Posterior cingulate gyrus (tissue), 11 donors: ENCODE results near the gene TDRD5.

Experiments
- DNase-seq, 10 donors: peaks; one replicate each; pipeline versions ENCODE4 v3.0.0 to v3.0.0-alpha.2; 2020 to 2021; ENCODE audit warnings: mixed read lengths in 3 of 10
- intact Hi-C: fragments of 100-400 bp; cut with DNase I; formaldehyde crosslinking; loops from one replicate; pipeline ENCODE4 v1.15.1; 2023

Gene TDRD5

DNA sequence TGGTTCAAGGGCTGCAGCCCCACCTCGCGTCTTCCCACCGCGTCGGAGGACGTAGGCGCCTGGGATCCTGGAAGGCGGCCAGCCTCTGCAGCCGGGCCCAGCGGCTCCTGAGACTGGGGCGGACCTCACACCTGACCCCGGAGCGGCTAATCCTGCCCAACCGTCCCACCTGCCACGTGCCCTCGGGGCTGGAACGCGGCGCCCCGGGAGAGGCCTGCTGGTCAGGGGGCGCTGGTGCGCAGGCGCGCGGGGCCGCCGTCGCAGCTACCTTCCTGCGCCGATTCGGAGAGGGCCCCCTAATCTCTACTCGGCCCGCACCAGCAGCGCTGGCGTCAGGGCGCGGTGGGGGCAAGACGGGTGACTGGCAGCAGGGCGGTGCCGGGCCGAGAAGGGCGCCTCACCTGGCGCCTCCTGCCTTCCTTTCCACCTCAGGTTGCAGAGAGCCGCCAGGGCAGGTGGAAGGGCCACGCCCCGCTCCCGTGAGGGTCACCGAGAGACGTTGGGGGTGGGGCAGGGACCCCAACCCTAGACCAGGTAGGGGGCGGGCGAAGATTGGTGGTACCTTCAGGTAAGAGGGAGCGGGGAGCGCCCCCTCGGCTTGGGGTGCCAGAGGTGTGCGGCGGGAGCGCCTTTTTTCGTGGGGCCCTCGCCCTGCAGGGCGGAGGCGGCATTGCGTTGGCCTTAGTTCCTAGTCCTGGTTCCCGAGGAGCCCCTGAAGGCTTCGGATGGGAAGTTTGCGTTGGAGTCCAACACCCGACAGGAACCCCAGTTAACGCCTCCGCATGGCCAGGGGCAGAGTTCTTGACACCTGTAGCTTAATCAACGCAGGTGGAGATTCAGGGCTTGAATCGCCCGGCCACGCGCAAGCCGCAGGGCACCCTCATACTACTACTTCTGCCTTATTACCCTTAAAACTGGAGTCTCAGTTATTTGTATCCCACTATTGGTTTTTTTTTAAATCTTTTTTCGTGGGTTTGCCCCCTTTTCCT lies at the start of gene TDRD5:
Gene TDRD5, plus strand, starts transcription at position 241 of the 989 bp plus-strand sequence. CDS start 784 bp downstream, outside the sequence.
- intact Hi-C loops: no loop called here
- DNase-seq: peak in 2 of 10 donors; percentile 77 to 84

DNA sequence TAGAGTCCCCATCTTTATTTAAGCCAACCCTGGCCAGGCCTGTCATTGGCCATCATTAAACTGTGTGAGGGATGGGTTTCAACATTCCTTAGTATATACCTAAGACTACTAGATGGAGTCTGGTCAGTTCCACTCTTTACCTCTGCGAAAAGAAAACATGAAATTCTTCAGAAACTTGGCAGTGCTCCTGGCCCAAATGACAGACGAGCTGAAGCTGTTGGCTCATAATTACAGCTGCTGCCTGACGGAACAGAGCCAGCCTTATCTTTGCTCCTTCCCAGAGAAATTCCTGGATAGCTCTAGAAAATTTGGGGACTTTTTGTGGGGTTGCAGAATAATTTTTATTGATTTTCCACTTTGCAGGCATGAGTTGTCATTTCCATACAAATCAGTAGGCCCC lies 46.3 kb upstream of the TDRD5 start:
- intact Hi-C loops: no loop called here
- DNase-seq: no peak

- intact Hi-C loops: no loop called here
- no peak for DNase-seq
These were observed 44.6 kb upstream of the TDRD5 start for GRCh38 chr1:179547021-179547535.

- intact Hi-C loops: no loop called here
- DNase-seq: no peak
These were observed 42.8 kb upstream of the TDRD5 start for GRCh38 chr1:179548666-179549367.

DNA sequence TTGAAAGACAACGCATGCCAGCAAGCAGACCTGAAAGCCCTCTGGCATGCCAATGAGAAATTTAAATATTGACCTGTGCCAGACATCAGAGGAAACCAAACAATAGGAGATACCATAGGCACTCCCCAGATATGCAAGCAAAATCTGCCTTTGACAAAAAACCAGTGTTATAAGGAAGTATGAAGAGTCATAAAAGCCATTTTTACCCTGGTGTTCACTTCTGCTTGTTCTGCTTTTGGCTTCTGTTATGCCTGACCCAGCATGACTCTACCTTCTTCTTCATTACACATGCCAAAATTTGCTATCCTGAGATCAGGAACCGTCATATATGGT lies 42.3 kb upstream of the TDRD5 start:
- no peak for DNase-seq
- intact Hi-C loops: no loop called here

- no peak for DNase-seq
- intact Hi-C loops: no loop called here
These were observed 40.6 kb upstream of the TDRD5 start for GRCh38 chr1:179550746-179551682.

- no peak for DNase-seq
- intact Hi-C loops: no loop called here
These were observed 37.2 kb upstream of the TDRD5 start for GRCh38 chr1:179554427-179554826.

GRCh38 chr1:179558078-179558477 lies 33.6 kb upstream of the TDRD5 start:
- no peak for DNase-seq

GRCh38 chr1:179575497-179576314 lies 15.9 kb upstream of the TDRD5 start, which contains the start of gene NPHS2:
TSS of gene NPHS2 (minus strand) at chr1:179575948. CDS start at chr1:179575864, 84 bp downstream.
- intact Hi-C loops: no loop called here

More at GRCh38 chr1:179558078-179558477, 33.6 kb upstream of the TDRD5 start:
- intact Hi-C loops: no loop called here

GRCh38 chr1:179576509-179576908 lies 15.1 kb upstream of the TDRD5 start:
- intact Hi-C loops: no loop called here

More at GRCh38 chr1:179575497-179576314, 15.9 kb upstream of the TDRD5 start, which contains the start of gene NPHS2:
- DNase-seq: peak in 1 of 10 donors; percentile 79

DNA sequence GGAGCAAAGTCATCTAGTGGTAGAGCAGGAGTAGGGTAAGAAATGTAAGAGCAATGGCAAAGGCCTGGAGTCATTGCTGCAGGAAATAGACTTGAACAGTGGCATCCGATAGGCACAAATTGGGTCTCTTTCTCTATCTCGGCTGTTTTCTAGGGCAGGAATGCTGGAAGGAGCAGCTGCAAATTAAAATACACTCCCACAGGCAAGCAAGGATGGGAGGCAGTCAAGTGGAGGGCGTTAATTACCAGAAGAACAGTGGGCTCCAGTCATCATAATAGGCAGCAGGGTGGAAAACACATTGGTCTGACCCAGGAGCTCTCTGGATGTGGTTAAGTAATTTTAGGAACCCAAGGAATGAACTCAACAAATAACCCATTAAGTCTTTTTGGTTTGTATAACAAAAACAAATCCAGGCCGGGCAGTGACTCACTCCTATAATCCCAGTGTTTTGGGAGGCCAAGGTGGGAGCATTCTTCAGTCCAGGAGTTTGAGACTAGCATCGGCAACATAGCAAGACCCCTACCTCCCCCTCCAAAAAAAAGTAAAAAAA lies 7.8 kb upstream of the TDRD5 start:
- no peak for DNase-seq
- intact Hi-C loops: no loop called here

More at GRCh38 chr1:179576509-179576908, 15.1 kb upstream of the TDRD5 start:
- no peak for DNase-seq

DNA sequence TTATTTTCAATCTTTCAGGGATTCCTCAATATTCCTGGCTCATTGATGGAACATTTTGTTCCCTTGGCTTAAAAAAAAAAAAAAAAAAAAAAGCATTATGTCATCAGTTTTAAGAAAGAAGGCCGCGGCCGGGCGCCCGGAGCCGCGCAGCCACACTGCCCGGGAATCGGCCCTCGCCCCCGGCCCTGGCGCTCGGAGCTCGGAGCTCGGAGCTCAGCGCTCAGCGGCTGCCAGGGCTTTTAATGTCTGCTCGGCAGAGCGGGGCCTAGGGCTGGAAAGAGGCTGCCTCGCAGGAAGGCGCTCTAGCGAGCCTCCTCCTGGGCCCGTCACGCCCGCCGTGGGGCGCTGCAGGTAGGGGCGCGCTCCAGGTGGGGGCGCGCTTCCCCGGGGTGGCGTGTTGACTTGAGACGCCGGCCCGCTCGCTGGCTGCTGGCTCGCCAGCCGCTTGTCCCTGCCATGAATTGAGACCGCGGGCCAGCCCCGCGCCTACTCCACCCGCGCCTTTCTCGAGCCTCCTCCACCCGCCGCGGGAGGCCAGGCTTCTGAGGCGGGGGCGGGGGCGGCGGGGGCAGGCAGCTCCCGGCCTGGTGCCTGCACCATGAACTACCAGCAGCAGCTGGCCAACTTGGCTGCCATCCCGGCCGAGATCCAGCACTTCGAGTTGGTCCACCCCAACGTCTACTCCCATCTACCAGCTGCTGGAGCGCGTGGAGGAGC lies 5.4 kb upstream of the TDRD5 start:
- intact Hi-C loops: no loop called here

DNA sequence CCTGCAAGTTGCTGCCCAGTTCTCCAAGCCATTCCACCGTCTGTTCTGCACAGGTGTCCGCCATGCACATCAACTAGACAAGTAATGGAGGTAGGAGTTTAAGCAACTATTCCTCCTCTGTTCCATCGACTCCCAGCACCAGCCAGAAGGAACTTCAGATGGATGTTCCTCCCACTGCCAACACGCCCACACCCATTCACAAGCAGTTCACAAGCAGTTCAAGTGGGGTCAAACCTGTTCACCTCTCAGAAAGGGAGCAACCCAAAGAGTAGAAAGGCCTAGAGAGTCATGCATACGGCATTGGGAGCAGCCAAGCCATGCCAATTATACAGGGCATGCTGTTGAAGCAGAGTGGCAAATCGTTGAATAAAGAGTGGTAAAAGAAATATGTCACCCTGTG lies 4.3 kb upstream of the TDRD5 start:
- intact Hi-C loops: no loop called here
- no peak for DNase-seq

More for the DNA sequence above, 5.4 kb upstream of the TDRD5 start:
- peak; percentile 37 to 94 (median 57) for DNase-seq

GRCh38 chr1:179588425-179589024 lies 3.1 kb upstream of the TDRD5 start:
- intact Hi-C loops: no loop called here

DNA sequence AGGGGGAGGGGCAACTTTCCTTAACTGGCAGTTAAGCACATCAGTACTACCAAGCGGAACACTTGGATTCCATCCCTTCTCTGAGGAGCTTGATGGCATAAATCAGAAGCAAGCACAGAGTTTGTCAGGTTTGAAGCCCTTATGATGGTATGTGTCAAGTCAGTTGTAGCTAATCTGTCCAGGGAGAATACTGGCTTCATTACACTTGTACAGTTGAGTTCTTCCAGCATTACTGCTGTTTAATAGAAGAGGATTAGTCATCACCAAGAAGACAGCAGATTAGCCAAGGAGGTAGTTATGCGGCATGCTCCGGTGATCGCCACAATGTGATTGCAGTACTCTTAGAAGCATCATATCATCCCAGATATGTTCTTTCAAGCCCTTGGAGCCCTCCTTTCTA lies 2.1 kb upstream of the TDRD5 start:
- no peak for DNase-seq
- intact Hi-C loops: no loop called here

More at GRCh38 chr1:179588425-179589024, 3.1 kb upstream of the TDRD5 start:
- peak in 2 of 10 donors; percentile 73 to 74 for DNase-seq

- intact Hi-C loops: no loop called here
These were observed 961 bp upstream of the TDRD5 start for GRCh38 chr1:179590671-179591070.

GRCh38 chr1:179591253-179591591 lies 410 bp upstream of the TDRD5 start:
- no peak for DNase-seq

More at GRCh38 chr1:179590671-179591070, 961 bp upstream of the TDRD5 start:
- DNase-seq: peak in 1 of 10 donors; percentile 80

DNA sequence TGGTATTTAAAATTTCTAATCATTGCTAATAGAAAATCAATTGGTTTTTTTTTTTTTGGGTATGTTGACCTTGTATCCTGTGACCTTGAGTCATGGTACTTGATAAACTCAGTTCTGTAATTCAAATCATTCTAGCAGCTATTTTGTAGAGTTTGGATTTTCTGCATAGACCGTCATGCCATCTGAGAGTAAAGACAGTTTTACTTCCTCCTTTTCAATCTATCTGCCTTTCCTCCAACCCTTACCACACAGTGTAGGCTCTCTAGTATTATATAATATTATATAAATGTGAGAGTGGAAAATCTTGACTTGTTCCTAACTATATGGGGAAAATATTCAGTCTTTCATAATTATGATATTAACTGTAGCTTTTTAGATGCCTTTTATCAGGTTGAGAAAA lies 7.0 kb downstream of the TDRD5 start:
- DNase-seq: no peak
- intact Hi-C loops: no loop called here

More at GRCh38 chr1:179591253-179591591, 410 bp upstream of the TDRD5 start:
- intact Hi-C loops: no loop called here
